Measurements from ENCODE around the gene G3BP2.

Gene G3BP2

GRCh38 chr4:75714704-75715103 lies 41.5 kb upstream of the G3BP2 start:
- Mint-ChIP-seq H3K36me3 (ENCODE audit: low read depth) (peaks cover 28% of the 10 kb centered on the region), H3K4me3 (no peak overlapping the region), H3K27me3 (ENCODE audit: low read depth, poor library complexity) (no peaks in the 10 kb centered on the region), H3K27ac (no peak overlapping the region), H3K4me1 (peaks cover 14% of the 10 kb centered on the region), H3K9me3 (peaks cover 3% of the 10 kb centered on the region)
- DNase-seq, result no peak
- TF ChIP-seq CTCF (IDR thresholded peaks at IDR 0.05), result no peak

- no peak overlapping the region for H3K4me3 Mint-ChIP-seq
- no peak overlapping the region for H3K27ac Mint-ChIP-seq
- no peaks in the 10 kb centered on the region for H3K27me3 Mint-ChIP-seq (ENCODE audit: low read depth, poor library complexity)
- H3K9me3 Mint-ChIP-seq, result peaks cover 3% of the 10 kb centered on the region
- TF ChIP-seq CTCF (IDR thresholded peaks at IDR 0.05), result no peak
- no peak for DNase-seq
- H3K4me1 Mint-ChIP-seq, result peaks cover 14% of the 10 kb centered on the region
- peaks cover 23% of the 10 kb centered on the region for H3K36me3 Mint-ChIP-seq (ENCODE audit: low read depth)
These were observed 40.8 kb upstream of the G3BP2 start for GRCh38 chr4:75714011-75714410.

GRCh38 chr4:75710246-75710645 lies 37.0 kb upstream of the G3BP2 start:
- Mint-ChIP-seq H3K27me3 (ENCODE audit: low read depth, poor library complexity) (no peaks in the 10 kb centered on the region), H3K36me3 (ENCODE audit: low read depth) (peaks cover 12% of the 10 kb centered on the region), H3K4me1 (peaks cover 5% of the 10 kb centered on the region), H3K9me3 (no peaks in the 10 kb centered on the region), H3K27ac (no peak overlapping the region), H3K4me3 (no peak overlapping the region)
- no peak for TF ChIP-seq CTCF (IDR thresholded peaks at IDR 0.05)
- no peak for DNase-seq

GRCh38 chr4:75708218-75708691 lies 35.0 kb upstream of the G3BP2 start:
- Mint-ChIP-seq H3K4me3 (no peak overlapping the region), H3K9me3 (no peaks in the 10 kb centered on the region), H3K4me1 (peaks cover 6% of the 10 kb centered on the region), H3K27ac (no peak overlapping the region), H3K27me3 (ENCODE audit: low read depth, poor library complexity) (no peaks in the 10 kb centered on the region), H3K36me3 (ENCODE audit: low read depth) (peaks cover 12% of the 10 kb centered on the region)
- no peak for DNase-seq
- TF ChIP-seq CTCF (IDR thresholded peaks at IDR 0.05), result peak; percentile 10

- DNase-seq, result no peak
- no peak overlapping the region for H3K4me3 Mint-ChIP-seq
- no peak for TF ChIP-seq CTCF (IDR thresholded peaks at IDR 0.05)
- H3K27ac Mint-ChIP-seq, result peak overlapping the region; percentile 85
- no peaks in the 10 kb centered on the region for H3K27me3 Mint-ChIP-seq (ENCODE audit: low read depth, poor library complexity)
- H3K36me3 Mint-ChIP-seq (ENCODE audit: low read depth), result peaks cover 12% of the 10 kb centered on the region
- H3K4me1 Mint-ChIP-seq, result peaks cover 6% of the 10 kb centered on the region
- H3K9me3 Mint-ChIP-seq, result no peaks in the 10 kb centered on the region
These were observed 32.2 kb upstream of the G3BP2 start for GRCh38 chr4:75705198-75705977.

GRCh38 chr4:75702919-75703411 lies 29.8 kb upstream of the G3BP2 start:
- Mint-ChIP-seq H3K4me3 (no peak overlapping the region), H3K9me3 (no peaks in the 10 kb centered on the region), H3K27me3 (ENCODE audit: low read depth, poor library complexity) (no peaks in the 10 kb centered on the region), H3K27ac (no peak overlapping the region), H3K36me3 (ENCODE audit: low read depth) (peaks cover 17% of the 10 kb centered on the region), H3K4me1 (peaks cover 6% of the 10 kb centered on the region)
- DNase-seq, result no peak
- no peak for TF ChIP-seq CTCF (IDR thresholded peaks at IDR 0.05)

Measured in nephron progenitor cell (in vitro differentiated cells).